B cell (primary cell): ENCODE results near the gene FAM111B. TPM values are rescaled to one million over a fixed set of nuclear protein-coding genes. Genes with fewer than 3 reads are reported as not detected.
A peak's percentile ranks its signal among the peaks of the same experiment; 100 is the strongest.

Experiments
- ATAC-seq: fragments of 200-7000 bp; cut with Tn5 transposase; one replicate; pipeline ENCODE4 v1.10.0; 2021; ENCODE audit warnings: low read depth, mild to moderate bottlenecking, moderate number of reproducible peaks, moderate library complexity
- CTCF ChIA-PET: fragments of 350-600 bp; sonication (Branson Sonifier 250); formaldehyde crosslinking; loops from one replicate; lab custom pipeline; 2021; ENCODE audit warnings: antibody characterized with exemption, inconsistent platforms; lab: Charles Lee
- POLR2A ChIA-PET: fragments of 350-600 bp; sonication (Branson Sonifier 250); formaldehyde crosslinking; loops from one replicate; lab custom pipeline; 2021; ENCODE audit warnings: antibody characterized with exemption; lab: Charles Lee
- DNase-seq: peaks from one replicate; pipeline ENCODE4 v3.0.0; 2013
- H2AFZ ChIP-seq: 2 replicates; pipeline ENCODE4 v1.6.1; 2012; ENCODE audit warnings: mild to moderate bottlenecking, low read depth, low read length; ENCODE audit not compliant: insufficient read depth, poor library complexity, severe bottlenecking
- H3K27ac ChIP-seq, 2 donors: 1 replicate in 1 of 2; 2 replicates in 1 of 2; pipeline ENCODE4 v1.5.1; 2012 to 2013; ENCODE audit warnings: low read length in 2 of 2, mild to moderate bottlenecking in 2 of 2, moderate library complexity in 1 of 2
- H3K27me3 ChIP-seq, 4 experiments: fragments of 200-600 bp in 1 of 4; sonication (generic) in 1 of 4; replicated peaks in 1 of 4; 1 replicate in 2 of 4; 2 replicates in 2 of 4; pipeline versions ENCODE4 v1.6.1 to v1.7.0; 2013 to 2016; ENCODE audit warnings: low read length in 3 of 4, mild to moderate bottlenecking in 2 of 4, mixed read lengths in 1 of 4, moderate library complexity in 1 of 4; ENCODE audit not compliant: insufficient read depth in 4 of 4, control insufficient read depth in 3 of 4; ENCODE audit errors: control extremely low read depth in 1 of 4
- H3K36me3 ChIP-seq, 2 experiments: replicated peaks in 1 of 2; 1 replicate in 1 of 2; 2 replicates in 1 of 2; pipeline versions ENCODE4 v1.6.1 to v1.7.1; 2013; ENCODE audit warnings: low read length in 1 of 2; ENCODE audit not compliant: insufficient read depth in 2 of 2, control insufficient read depth in 1 of 2; ENCODE audit errors: control extremely low read depth in 1 of 2, extremely low read depth in 1 of 2
- H3K4me1 ChIP-seq, 2 donors: fragments of 200-600 bp in 1 of 2; sonication (generic) in 1 of 2; 1 replicate in 1 of 2; 2 replicates in 1 of 2; pipeline versions ENCODE4 v1.5.1 to v1.6.1; 2013 to 2017; ENCODE audit warnings: low read length in 2 of 2; ENCODE audit not compliant: control insufficient read depth in 2 of 2, insufficient read depth in 2 of 2
- H3K4me2 ChIP-seq: replicated peaks from 2 replicates; pipeline ENCODE3; 2012; ENCODE audit warnings: mild to moderate bottlenecking, low read depth, low read length; ENCODE audit not compliant: poor library complexity, severe bottlenecking
- H3K4me3 ChIP-seq, 5 experiments: fragments of 200-600 bp in 1 of 5; sonication (generic) in 1 of 5; 1 replicate in 3 of 5; 2 replicates in 2 of 5; pipeline versions ENCODE4 v1.5.1 to v1.7.0; 2011 to 2016; ENCODE audit warnings: low read length in 4 of 5, mild to moderate bottlenecking in 4 of 5, low read depth in 2 of 5, control low read depth in 1 of 5, moderate library complexity in 1 of 5; ENCODE audit not compliant: insufficient read depth in 1 of 5; ENCODE audit errors: control extremely low read depth in 1 of 5, extremely low read depth in 1 of 5
- H3K79me2 ChIP-seq: fragments of 200-600 bp; sonication (generic); one replicate; pipeline ENCODE4 v1.6.0; 2016; ENCODE audit warnings: low read length; ENCODE audit not compliant: control insufficient read depth, insufficient read depth
- H3K9ac ChIP-seq: fragments of 200-600 bp; sonication (generic); 2 replicates; pipeline ENCODE4 v1.6.1; 2017; ENCODE audit warnings: mild to moderate bottlenecking, low read length, moderate library complexity
- H3K9me3 ChIP-seq, 3 donors: one replicate each; pipeline versions ENCODE4 v1.6.1 to v1.7.1; 2013; ENCODE audit warnings: low read length in 2 of 3; ENCODE audit not compliant: control insufficient read depth in 2 of 3, insufficient read depth in 1 of 3; ENCODE audit errors: control extremely low read depth in 1 of 3
- H4K20me1 ChIP-seq: 2 replicates; pipeline ENCODE4 v1.6.0; 2012; ENCODE audit warnings: mild to moderate bottlenecking, low read length; ENCODE audit not compliant: insufficient read depth, control insufficient read depth, poor library complexity, severe bottlenecking
- H3K27ac Mint-ChIP-seq: one replicate; pipeline ENCODE4 v1.8.0; 2021; ENCODE audit warnings: mixed read lengths
- H3K27me3 Mint-ChIP-seq: one replicate; pipeline ENCODE4 v1.8.0; 2021; ENCODE audit warnings: mixed read lengths
- H3K4me1 Mint-ChIP-seq: one replicate; pipeline ENCODE4 v1.8.0; 2021; ENCODE audit warnings: mixed read lengths
- H3K4me3 Mint-ChIP-seq: one replicate; pipeline ENCODE4 v1.8.0; 2021; ENCODE audit warnings: mixed read lengths
- H3K9me3 Mint-ChIP-seq: one replicate; pipeline ENCODE4 v1.8.0; 2022; ENCODE audit warnings: mixed read lengths; ENCODE audit not compliant: insufficient read depth
- EZH2 ChIP-seq: IDR thresholded peaks from 2 replicates; pipeline ENCODE4 v1.6.1; 2012; ENCODE audit warnings: borderline replicate concordance, low read depth, mild to moderate bottlenecking, moderate library complexity, low read length; ENCODE audit not compliant: insufficient read depth, poor library complexity, severe bottlenecking
- WGBS: methylation state at CpG from one replicate; pipeline ENCODE4 v1.1.5; 2013; ENCODE audit warnings: missing lambda C conversion rate; ENCODE audit not compliant: insufficient coverage; 5-methylcytosine and 5-hydroxymethylcytosine counted together
- intact Hi-C: fragments of 100-400 bp; cut with micrococcal nuclease; formaldehyde crosslinking; loops from one replicate; pipeline ENCODE4 v1.10.0; 2022
- polyA plus RNA-seq: library from polyadenylated mRNA; depleted of rRNA; stranded (reverse); fragments of >200 nt; gene quantifications from 2 replicates; pipeline ENCODE4 v1.2.3, GENCODE V29; 2012
- total RNA-seq, 2 donors: library from RNA; stranded (reverse); fragments of 120-200 nt in 1 of 2; gene quantifications; 1 replicate in 1 of 2; 2 replicates in 1 of 2; pipeline versions ENCODE4 v1.2.3 to v1.2.4, GENCODE V29; 2013 to 2022
- TF ChIP-seq, protein P1 (sequence below): fragments of 200-600 bp; IDR thresholded peaks from one replicate; pipeline ENCODE4 v1.8.0; 2022; ENCODE audit warnings: antibody characterized with exemption, mild to moderate bottlenecking

FAM111B gene
- total and polyA plus RNA-seq, 2 donors (not counting 1 experiment from before 2014, with no cell fraction given): 3.6 to 155 TPM

DNA sequence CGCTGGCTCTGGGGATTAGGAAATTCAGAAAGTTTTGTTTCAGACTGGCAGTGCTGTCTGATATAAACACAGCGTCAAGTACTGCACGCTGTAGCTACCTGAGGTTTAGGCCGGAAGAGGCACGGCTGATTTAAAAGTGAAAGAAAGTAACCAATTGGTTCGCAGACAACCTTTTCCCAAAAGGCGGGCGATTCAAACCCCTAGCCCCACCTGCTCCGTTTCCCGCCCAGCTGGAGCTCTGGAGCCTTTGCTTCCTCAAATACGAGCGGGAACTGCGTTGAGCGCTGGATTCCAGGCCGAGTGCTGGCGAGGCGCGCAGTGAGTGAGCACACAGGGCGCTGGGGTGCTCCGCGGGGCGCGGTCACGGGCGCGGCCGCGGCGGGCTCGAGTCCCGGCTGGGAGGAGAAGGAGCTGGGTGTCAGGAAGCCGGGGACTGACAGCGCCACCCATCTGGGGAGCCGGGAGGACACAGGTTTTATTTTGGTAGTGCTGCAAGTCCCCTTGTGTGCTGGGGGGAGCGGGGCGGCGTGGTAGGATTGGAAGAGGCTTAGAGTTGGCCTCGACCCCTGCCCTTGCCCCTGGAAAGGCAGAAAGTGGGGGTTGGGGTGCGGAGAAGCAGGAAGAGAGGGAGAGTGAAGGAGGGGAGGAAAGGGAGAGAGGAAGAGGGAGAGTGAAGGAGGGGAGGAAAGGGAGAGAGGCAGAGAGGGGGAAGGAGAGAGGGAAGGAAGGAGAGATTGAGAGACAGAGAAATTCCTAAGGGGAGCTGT is 37.7 kb downstream of the FAM111B start:
- peaks cover 51 to 56% of the 10 kb centered on the region in 2 donors for H3K4me1 ChIP-seq
- H3K79me2 ChIP-seq: peaks cover 42% of the 10 kb centered on the region
- Mint-ChIP-seq H3K27ac (peak overlapping the region; percentile 87), H3K9me3 (no peaks in the 10 kb centered on the region), H3K4me3 (peak overlapping the region; percentile 97), H3K27me3 (no peaks in the 10 kb centered on the region), H3K4me1 (peaks cover 81% of the 10 kb centered on the region)
- H2AFZ ChIP-seq: peak overlapping the region; percentile 88
- H3K27me3 ChIP-seq: no peaks in the 10 kb centered on the region
- TF ChIP-seq EZH2: no peak
- TF ChIP-seq, protein P1, sequence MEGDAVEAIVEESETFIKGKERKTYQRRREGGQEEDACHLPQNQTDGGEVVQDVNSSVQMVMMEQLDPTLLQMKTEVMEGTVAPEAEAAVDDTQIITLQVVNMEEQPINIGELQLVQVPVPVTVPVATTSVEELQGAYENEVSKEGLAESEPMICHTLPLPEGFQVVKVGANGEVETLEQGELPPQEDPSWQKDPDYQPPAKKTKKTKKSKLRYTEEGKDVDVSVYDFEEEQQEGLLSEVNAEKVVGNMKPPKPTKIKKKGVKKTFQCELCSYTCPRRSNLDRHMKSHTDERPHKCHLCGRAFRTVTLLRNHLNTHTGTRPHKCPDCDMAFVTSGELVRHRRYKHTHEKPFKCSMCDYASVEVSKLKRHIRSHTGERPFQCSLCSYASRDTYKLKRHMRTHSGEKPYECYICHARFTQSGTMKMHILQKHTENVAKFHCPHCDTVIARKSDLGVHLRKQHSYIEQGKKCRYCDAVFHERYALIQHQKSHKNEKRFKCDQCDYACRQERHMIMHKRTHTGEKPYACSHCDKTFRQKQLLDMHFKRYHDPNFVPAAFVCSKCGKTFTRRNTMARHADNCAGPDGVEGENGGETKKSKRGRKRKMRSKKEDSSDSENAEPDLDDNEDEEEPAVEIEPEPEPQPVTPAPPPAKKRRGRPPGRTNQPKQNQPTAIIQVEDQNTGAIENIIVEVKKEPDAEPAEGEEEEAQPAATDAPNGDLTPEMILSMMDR: no peak
- WGBS: under 1% methylated on average over 38 of the region's 39 CpGs
- DNase-seq (peak; percentile 88), ATAC-seq (peak; percentile 45)
- ChIA-PET POLR2A (interaction anchor here (0.6 to 2.0 kb wide), 8 partner anchors 8 to 569 kb away, joined by 3 to 15 read pairs (median 6); partner anchors contain the start of genes DTX4, FAM111B and LPXN), CTCF (interaction anchor here (0.8 to 2.4 kb wide), 11 partner anchors 9 to 576 kb away, joined by 3 to 44 read pairs (median 4); partner anchors contain the start of gene DTX4)
- no peaks in the 10 kb centered on the region for H3K9me3 ChIP-seq
- H4K20me1 ChIP-seq: no peaks in the 10 kb centered on the region
- H3K9ac ChIP-seq: peak overlapping the region; percentile 80
- H3K4me2 ChIP-seq: peak overlapping the region; percentile 96
- peak overlapping the region; percentile 88 to 90 for H3K27ac ChIP-seq
- intact Hi-C loops: loop anchor here (1.0 to 5.0 kb wide), 7 partner anchors 28 to 1477 kb away; partner anchors contain the start of genes DTX4, OSBP and ZDHHC5
- peak overlapping the region; percentile 45 to 77 (median 76) for H3K4me3 ChIP-seq
- H3K36me3 ChIP-seq: peaks cover 0 to 2% of the 10 kb centered on the region in 2 experiments

DNA sequence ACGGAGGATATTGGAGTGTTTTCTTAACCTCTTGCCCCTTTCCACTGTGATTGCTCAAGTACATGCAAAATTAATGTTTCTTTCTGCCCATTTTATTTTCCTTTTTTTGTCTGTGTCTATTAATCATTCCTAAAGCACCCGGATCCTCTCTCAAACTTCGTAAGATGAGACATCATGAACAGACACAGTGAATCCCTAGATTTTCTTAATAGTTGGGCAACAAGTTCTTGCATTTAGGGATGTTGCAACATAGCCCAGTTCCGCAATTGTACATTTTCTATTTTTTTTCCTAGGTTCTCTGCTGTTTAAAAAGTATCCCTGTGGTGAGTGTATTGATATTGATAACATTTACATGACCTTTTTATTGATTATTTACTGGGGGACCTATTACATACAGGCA is 38.5 kb downstream of the FAM111B start:
- Mint-ChIP-seq H3K9me3 (no peaks in the 10 kb centered on the region), H3K27me3 (no peaks in the 10 kb centered on the region), H3K27ac (peak overlapping the region; percentile 87), H3K4me1 (peaks cover 82% of the 10 kb centered on the region), H3K4me3 (peak overlapping the region; percentile 97)
- no peaks in the 10 kb centered on the region for H4K20me1 ChIP-seq
- H3K79me2 ChIP-seq: peaks cover 39% of the 10 kb centered on the region
- no peak overlapping the region for H2AFZ ChIP-seq
- ChIA-PET CTCF (interaction anchor here (1.9 to 3.5 kb wide), 4 partner anchors 10 to 12 kb away, joined by 16 to 80 read pairs (median 33); no protein-coding TSS in a partner anchor), POLR2A (interaction anchor here (0.8 to 2.0 kb wide), 4 partner anchors 9 to 87 kb away, joined by 3 to 13 read pairs (median 6); partner anchors contain the start of gene DTX4)
- 69% methylated on average over 2 of the region's 4 CpGs for WGBS
- H3K27me3 ChIP-seq: no peaks in the 10 kb centered on the region
- DNase-seq: no peak
- no peak overlapping the region for H3K27ac ChIP-seq
- no peak overlapping the region for H3K9ac ChIP-seq
- H3K4me3 ChIP-seq: peak overlapping the region in 1 of 5 experiments; percentile 45
- peak overlapping the region; percentile 96 for H3K4me2 ChIP-seq
- intact Hi-C loops: loop anchor here (2.0 kb wide), 1 partner anchor 469 kb away; the partner anchor contains the start of gene OSBP
- H3K36me3 ChIP-seq: peaks cover 2 to 3% of the 10 kb centered on the region in 2 experiments
- no peaks in the 10 kb centered on the region for H3K9me3 ChIP-seq
- ATAC-seq: no peak
- TF ChIP-seq EZH2: no peak
- TF ChIP-seq, protein P1: no peak
- peaks cover 51 to 56% of the 10 kb centered on the region in 2 donors for H3K4me1 ChIP-seq
